GM18499 (cell line): Measurements from ENCODE around the gene GPC2.

Source experiments
- ATAC-seq: cut with Tn5 transposase; IDR thresholded peaks from one replicate; pipeline ENCODE4 v1.9.1; 2021; ENCODE audit warnings: moderate number of reproducible peaks; ENCODE audit not compliant: insufficient read depth, unreplicated experiment

Gene GPC2

DNA sequence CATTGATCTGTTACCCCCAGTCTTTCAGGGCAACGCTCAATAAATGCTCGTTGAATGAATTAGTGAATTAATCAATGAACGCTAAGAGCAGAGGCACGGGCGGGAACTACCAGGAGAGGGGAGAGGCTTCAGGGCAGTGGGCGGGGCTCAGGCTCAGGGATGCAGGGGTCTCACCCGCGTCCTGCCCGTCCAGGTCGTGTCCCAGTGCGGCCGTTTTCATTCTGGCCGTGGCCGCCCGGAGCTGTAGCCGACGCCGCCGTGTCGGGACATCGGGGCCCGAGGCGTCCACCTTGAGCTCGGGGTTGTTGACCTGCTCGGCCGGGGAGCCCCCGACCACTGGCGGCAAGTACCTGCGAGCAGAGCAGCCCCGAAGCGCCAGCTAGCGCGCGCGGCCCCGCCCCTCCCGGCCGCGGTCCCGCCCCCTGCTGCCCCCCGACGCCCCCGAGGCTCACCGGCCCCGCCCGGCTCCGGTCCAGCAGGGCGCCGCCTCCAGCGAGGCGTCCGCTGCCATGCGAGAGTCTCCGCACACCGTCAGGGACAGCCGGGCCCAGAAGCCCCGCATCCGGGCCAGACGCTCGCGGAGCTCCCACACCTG, 6.0 kb downstream of the GPC2 start:
- no peak for ATAC-seq

GRCh38 chr7:100170101-100170897, 6.9 kb downstream of the GPC2 start:
- ATAC-seq, result no peak

DNA sequence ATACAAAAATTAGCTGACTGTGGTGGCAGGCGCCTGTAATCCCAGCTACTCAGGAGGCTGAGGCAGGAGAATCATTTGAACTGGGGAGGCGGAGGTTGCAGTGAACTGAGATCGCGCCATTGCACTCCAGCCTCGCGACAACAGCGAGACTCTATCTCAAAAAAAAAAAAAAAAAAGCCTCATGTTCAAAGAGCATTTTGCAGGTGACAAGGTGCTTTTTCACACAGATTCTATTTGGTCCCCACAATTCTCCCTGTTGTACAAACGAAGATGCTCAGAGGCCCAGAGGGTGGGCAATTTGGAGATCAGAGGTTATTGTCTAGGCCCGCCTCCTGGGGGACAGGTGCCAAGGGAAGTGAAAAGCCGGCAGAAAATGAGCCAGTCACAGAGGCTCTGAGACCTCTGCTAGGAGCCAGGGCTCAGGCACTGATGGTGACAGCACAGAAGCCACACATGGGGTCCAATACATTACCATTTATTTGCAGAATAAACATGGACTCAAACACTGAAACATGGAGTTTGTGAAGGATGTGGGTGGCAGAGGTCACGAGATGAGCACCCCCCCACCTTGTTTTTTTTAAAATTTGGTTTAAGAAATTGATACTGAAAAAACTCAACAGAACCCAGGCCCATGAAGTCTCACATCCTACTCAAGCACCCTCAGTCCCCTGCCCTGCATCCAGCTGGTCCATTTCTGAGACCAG, 7.9 kb downstream of the GPC2 start:
- ATAC-seq, result no peak

- no peak for ATAC-seq
These were observed 9.3 kb downstream of the GPC2 start for GRCh38 chr7:100167912-100168323.

- no peak for ATAC-seq
These were observed 9.9 kb downstream of the GPC2 start for GRCh38 chr7:100166970-100167911.

DNA sequence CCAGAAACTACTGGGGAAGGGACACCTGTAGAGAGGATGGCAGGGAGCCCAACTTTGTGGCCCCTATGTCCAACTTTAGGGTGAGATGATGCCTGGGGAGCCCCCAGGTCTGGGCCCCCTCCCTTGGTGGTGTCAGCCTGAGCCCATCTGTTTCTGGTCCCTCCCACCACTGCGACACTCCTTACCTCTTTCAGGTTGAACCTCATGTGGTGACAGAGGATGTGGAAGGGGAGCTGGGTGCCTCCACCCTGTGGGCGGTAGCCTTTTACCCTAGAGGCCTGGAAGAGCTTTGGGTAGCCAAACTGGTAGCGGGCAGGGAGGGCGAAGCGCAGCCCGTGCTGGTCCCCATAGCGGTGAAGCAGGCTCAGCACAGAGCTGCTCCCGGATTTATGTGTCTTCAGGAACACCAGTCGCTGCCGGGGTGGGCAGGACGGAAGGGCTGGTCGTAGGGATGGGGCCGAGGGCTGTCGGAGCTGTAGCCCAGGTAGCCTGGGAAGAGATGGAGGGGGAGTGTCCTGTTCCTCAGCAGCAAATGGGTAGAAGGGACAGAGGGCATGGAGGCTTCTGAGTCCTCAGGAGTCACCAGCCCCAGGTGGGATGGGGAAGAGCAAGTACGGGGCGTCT, 10.8 kb downstream of the GPC2 start:
- no peak for ATAC-seq

GRCh38 chr7:100163871-100164270, 13.3 kb downstream of the GPC2 start:
- no peak for ATAC-seq

GRCh38 chr7:100163006-100163531, 14.1 kb downstream of the GPC2 start:
- no peak for ATAC-seq

GRCh38 chr7:100160067-100160466, 17.1 kb downstream of the GPC2 start:
- ATAC-seq, result no peak

- no peak for ATAC-seq
These were observed 18.0 kb downstream of the GPC2 start for GRCh38 chr7:100159099-100159623.

DNA sequence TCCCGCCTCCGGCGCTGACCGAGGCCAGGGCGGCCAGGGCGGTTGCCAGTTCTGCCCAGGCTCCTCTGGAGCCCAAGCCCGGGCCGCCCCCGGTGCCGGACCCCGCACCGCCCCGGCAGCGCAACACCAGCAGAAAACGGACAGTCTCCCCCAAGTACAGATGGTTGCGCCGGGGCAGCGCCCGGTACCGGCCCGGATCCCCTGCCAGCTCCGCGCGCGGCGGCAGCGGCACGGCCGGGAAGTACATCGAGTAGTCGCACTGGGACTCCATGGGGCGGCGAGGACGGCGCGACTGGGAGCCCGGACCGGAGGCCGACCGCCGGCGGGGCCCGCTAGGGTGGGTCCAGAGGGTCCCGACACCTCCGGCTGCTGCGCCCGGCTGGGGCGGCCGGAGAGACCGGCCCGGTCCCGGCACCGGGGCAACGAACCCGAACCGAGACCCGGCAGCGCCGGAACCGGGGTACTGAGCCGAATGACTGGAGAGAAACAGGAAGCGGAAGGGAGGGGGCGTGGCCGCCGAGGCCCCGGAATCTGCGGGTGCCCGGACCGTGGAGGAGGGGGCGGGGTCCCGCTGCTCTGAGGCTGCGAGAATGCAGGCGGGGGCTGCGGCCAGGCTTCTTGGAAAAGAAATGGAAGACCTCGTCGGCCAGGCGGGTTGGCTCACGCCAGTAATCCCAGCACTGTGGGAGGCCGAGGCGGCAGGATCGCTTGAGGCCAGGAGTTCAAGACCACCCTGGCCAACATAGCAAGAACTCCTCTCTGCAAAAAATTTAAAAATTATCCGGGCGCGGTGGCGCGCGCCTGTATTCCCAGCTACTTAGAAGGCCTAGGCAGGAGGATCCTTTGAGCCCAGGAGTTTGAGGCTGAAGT, 18.7 kb downstream of the GPC2 start, which contains the start of gene TRAPPC14:
Gene TRAPPC14 (minus strand): TSS at position 495 of the 870 bp plus-strand sequence. CDS start 224 bp downstream, at position 271.
- no peak for ATAC-seq

GRCh38 chr7:100157334-100158228, 19.6 kb downstream of the GPC2 start:
- no peak for ATAC-seq

GRCh38 chr7:100157069-100157333, 20.2 kb downstream of the GPC2 start:
- no peak for ATAC-seq

DNA sequence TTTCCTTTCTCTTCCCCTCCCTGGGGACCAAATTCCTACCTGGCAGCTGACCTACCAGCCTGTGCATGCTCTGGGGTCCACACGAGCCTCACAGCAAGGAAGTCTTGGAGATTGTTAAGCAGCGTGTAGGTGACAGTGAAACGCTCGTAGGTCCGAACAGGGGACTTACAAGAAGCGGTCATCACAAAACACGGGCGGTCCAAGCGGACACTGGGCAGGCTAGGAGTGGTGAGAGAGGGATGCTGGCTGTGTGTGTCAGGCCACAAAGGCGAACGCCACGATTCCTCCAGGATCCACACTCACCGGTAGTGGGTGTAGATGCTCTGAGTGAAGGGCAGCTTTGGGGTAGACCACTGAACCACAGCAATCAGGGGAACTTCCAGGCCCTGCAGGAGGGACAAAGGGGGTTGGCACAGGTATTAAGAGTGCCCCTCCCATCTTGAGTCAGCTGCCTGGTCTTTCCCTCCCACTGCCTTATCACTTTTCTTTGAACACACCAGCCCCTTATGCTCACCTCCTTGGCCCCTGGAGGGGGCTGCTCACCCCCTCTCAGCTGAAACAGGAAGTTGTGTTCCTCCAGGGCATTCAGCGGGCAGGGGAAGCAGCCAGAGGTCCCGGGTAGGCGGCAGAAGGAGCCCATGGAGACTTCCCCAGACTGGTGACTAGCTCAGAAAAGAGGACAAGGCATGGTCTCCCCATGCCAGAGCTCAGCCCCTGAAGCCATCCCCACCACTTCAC, 20.7 kb downstream of the GPC2 start:
- no peak for ATAC-seq

GRCh38 chr7:100155553-100156317, 21.4 kb downstream of the GPC2 start:
- no peak for ATAC-seq
